PC-3 (cell line): ENCODE data around the gene ZNF311. TPM values are rescaled to one million over a fixed set of nuclear protein-coding genes. Genes with fewer than 3 reads are reported as not detected.

Source experiments
- ATAC-seq: fragments of 200-7000 bp; cut with Tn5 transposase; 2 replicates; pipeline ENCODE4 v1.9.1; 2020; ENCODE audit warnings: mild to moderate bottlenecking, moderate library complexity
- Bru-seq: library from RNA; stranded (reverse); fragments of 400-500 nt; gene quantifications from one replicate; lab custom pipeline; 2021; lab: Mats Ljungman, UMichigan
- BruChase-seq, 2 experiments: library from RNA; stranded (reverse); fragments of 400-500 nt; gene quantifications; one replicate each; lab custom pipeline; 2021; lab: Mats Ljungman, UMichigan
- BruUV-seq: library from RNA; stranded (reverse); fragments of 400-500 nt; replicated peaks from 2 replicates; lab custom pipeline; 2021; lab: Mats Ljungman, UMichigan
- CTCF ChIA-PET: fragments of 300-600 bp; sonication (Branson Sonifier 250); formaldehyde crosslinking; loops from one replicate; lab custom pipeline; 2022; ENCODE audit warnings: antibody characterized with exemption; lab: Charles Lee
- POLR2A ChIA-PET: fragments of 300-600 bp; sonication (Branson Sonifier 250); formaldehyde crosslinking; loops from one replicate; lab custom pipeline; 2022; ENCODE audit warnings: antibody characterized with exemption; ENCODE audit not compliant: unreplicated experiment; lab: Charles Lee
- DNase-seq: peaks from one replicate; pipeline ENCODE4 v3.0.0-alpha.2; 2015
- H2AFZ ChIP-seq: fragments of 300-600 bp; sonication (generic); 2 replicates; pipeline ENCODE4 v1.6.0; 2016; ENCODE audit warnings: antibody characterized with exemption, low read length
- H3F3A ChIP-seq: fragments of 300-600 bp; sonication (generic); one replicate; pipeline ENCODE4 v1.6.0; 2017; ENCODE audit warnings: antibody characterized with exemption, low read length, control low read depth, mild to moderate bottlenecking; ENCODE audit not compliant: unreplicated experiment
- H3K27ac ChIP-seq: fragments of 300-600 bp; sonication (generic); 2 replicates; pipeline ENCODE4 v1.5.1; 2016; ENCODE audit warnings: mild to moderate bottlenecking, low read length
- H3K27me3 ChIP-seq: fragments of 300-600 bp; sonication (generic); 2 replicates; pipeline ENCODE4 v1.6.1; 2016; ENCODE audit warnings: low read length, mixed read lengths
- H3K36me3 ChIP-seq: fragments of 300-600 bp; sonication (generic); 2 replicates; pipeline ENCODE4 v1.6.1; 2016; ENCODE audit warnings: low read depth, mixed run types, low read length, mixed read lengths
- H3K4me1 ChIP-seq: fragments of 300-600 bp; sonication (generic); 2 replicates; pipeline ENCODE4 v1.5.1; 2016; ENCODE audit warnings: low read length; ENCODE audit not compliant: insufficient read depth
- H3K4me2 ChIP-seq: fragments of 300-600 bp; sonication (generic); 2 replicates; pipeline ENCODE4 v1.6.0; 2016; ENCODE audit warnings: low read length
- H3K4me3 ChIP-seq: fragments of 300-600 bp; sonication (generic); 2 replicates; pipeline ENCODE4 v1.5.1; 2016; ENCODE audit warnings: mild to moderate bottlenecking, low read length, mixed read lengths
- H3K79me2 ChIP-seq: fragments of 300-600 bp; sonication (generic); 2 replicates; pipeline ENCODE4 v1.6.1; 2017; ENCODE audit warnings: low read length, mixed read lengths
- H3K9ac ChIP-seq: fragments of 300-600 bp; sonication (generic); 2 replicates; pipeline ENCODE4 v1.6.0; 2016; ENCODE audit warnings: mild to moderate bottlenecking, low read length
- H3K9me2 ChIP-seq: fragments of 300-600 bp; sonication (generic); replicated peaks from 2 replicates; pipeline ENCODE4 v1.6.1; 2016; ENCODE audit warnings: mixed run types, low read length, mixed read lengths
- H3K9me3 ChIP-seq: fragments of 300-600 bp; sonication (generic); 2 replicates; pipeline ENCODE4 v1.6.1; 2016; ENCODE audit warnings: low read length, mixed read lengths
- H4K20me1 ChIP-seq: fragments of 300-600 bp; sonication (generic); 2 replicates; pipeline ENCODE4 v1.6.1; 2016; ENCODE audit warnings: low read length, mixed read lengths
- CTCF ChIP-seq: fragments of 300-600 bp; sonication (generic); conservative IDR thresholded peaks from 2 replicates; pipeline ENCODE4 v1.5.1; 2017; ENCODE audit warnings: antibody characterized with exemption, low read depth, mild to moderate bottlenecking, low read length
- EZH2 ChIP-seq: fragments of 300-600 bp; sonication (generic); IDR thresholded peaks from one replicate; pipeline ENCODE4 v1.6.1; 2017; ENCODE audit warnings: antibody characterized with exemption, mild to moderate bottlenecking, low read length; ENCODE audit not compliant: unreplicated experiment
- EZH2phosphoT487 ChIP-seq: fragments of 300-600 bp; sonication (generic); IDR thresholded peaks from 2 replicates; pipeline ENCODE4 v1.6.1; 2018; ENCODE audit warnings: mild to moderate bottlenecking, antibody characterized with exemption, low read length, borderline replicate concordance
- intact Hi-C: fragments of 100-400 bp; cut with micrococcal nuclease; formaldehyde crosslinking; loops from 2 replicates; pipeline ENCODE4 v1.9.0; 2023
- long read RNA-seq: library from polyadenylated mRNA; unstranded; transcript quantifications from one replicate; pipeline ENCODE4 v2.0.0, GENCODE V29; 2021; ENCODE audit not compliant: unreplicated experiment
- total RNA-seq: library from RNA; depleted of rRNA; stranded (reverse); fragments of >200 nt; gene quantifications from 2 replicates; pipeline ENCODE4 v1.2.3, GENCODE V29; 2014; rRNA removed

ZNF311 gene
- total RNA-seq (0.04 and 0.40 TPM in 2 replicates), Bru-seq, nascent RNA (percentile 36 among the genes with signal in this experiment), BruChase-seq, experiment 1, labeled RNA remaining after a 6-hour chase (percentile 25 among the genes with signal in this experiment), BruChase-seq, experiment 2, labeled RNA remaining after a 2-hour chase (percentile 33 among the genes with signal in this experiment)
- long read RNA-seq, partial matches to known transcripts = 0 of 2 reads
- long read RNA-seq, other reads (novel, unspliced or antisense) = 2 of 2 reads

GRCh38 chr6:29005183-29005885, at the start of gene ZNF311:
Gene ZNF311 (minus strand): TSS chr6:29005315. CDS start chr6:29003954, 1,361 bp downstream.
- Histone ChIP-seq H3K4me3 (peak within 1 kb of the TSS; percentile 50), H3F3A (no peaks in the 10 kb centered on the region), H2AFZ (peak within 1 kb of the TSS; percentile 89), H3K9ac (no peak within 1 kb of the TSS), H3K9me3 (no peaks in the 10 kb centered on the region), H3K4me2 (peak within 1 kb of the TSS; percentile 76), H4K20me1 (no peaks in the 10 kb centered on the region), H3K79me2 (no peaks in the 10 kb centered on the region), H3K4me1 (peaks cover 9% of the 10 kb centered on the region; the same call in 1 of the 2 replicates), H3K27ac (no peak within 1 kb of the TSS), H3K9me2 (no peaks in the 10 kb centered on the region), H3K27me3 (no peaks in the 10 kb centered on the region), H3K36me3 (no peaks in the 10 kb centered on the region)
- POLR2A ChIA-PET = no interaction called here
- peak; percentile 42 for DNase-seq
- BruUV-seq = TSS peak; percentile 94
- peak; percentile 81 for ATAC-seq
- intact Hi-C loops = no loop called here
- CTCF ChIA-PET = no interaction called here
- TF ChIP-seq CTCF = no peak
- TF ChIP-seq EZH2phosphoT487 = no peak
- TF ChIP-seq EZH2 = no peak

GRCh38 chr6:29051680-29052079, 46.6 kb upstream of the ZNF311 start:
- no peaks in the 10 kb centered on the region for H3K79me2 ChIP-seq
- H3K27ac ChIP-seq = no peak overlapping the region
- BruUV-seq = no TSS peak
- TF ChIP-seq EZH2phosphoT487 = no peak
- no peak for TF ChIP-seq CTCF
- no peak for TF ChIP-seq EZH2
- no peak for DNase-seq
- H3K36me3 ChIP-seq = no peaks in the 10 kb centered on the region
- no peaks in the 10 kb centered on the region for H4K20me1 ChIP-seq
- no peak overlapping the region for H2AFZ ChIP-seq
- H3K4me3 ChIP-seq = no peak overlapping the region
- CTCF ChIA-PET = no interaction called here
- no peak overlapping the region for H3K9ac ChIP-seq
- intact Hi-C loops = no loop called here
- no peaks in the 10 kb centered on the region for H3K9me2 ChIP-seq
- POLR2A ChIA-PET = no interaction called here
- H3K4me2 ChIP-seq = no peak overlapping the region
- H3F3A ChIP-seq = no peaks in the 10 kb centered on the region
- H3K27me3 ChIP-seq = peaks cover 32% of the 10 kb centered on the region
- no peaks in the 10 kb centered on the region for H3K4me1 ChIP-seq
- ATAC-seq = no peak
- no peaks in the 10 kb centered on the region for H3K9me3 ChIP-seq

- ChIA-PET CTCF (no interaction called here), POLR2A (no interaction called here)
- Histone ChIP-seq H3K4me3 (no peak within 1 kb of the TSS), H3K9me2 (no peaks in the 10 kb centered on the region), H3K4me2 (no peak within 1 kb of the TSS), H3F3A (no peaks in the 10 kb centered on the region), H3K79me2 (no peaks in the 10 kb centered on the region), H3K27ac (no peak within 1 kb of the TSS), H3K9ac (no peak within 1 kb of the TSS), H3K27me3 (peaks cover 53% of the 10 kb centered on the region), H2AFZ (no peak within 1 kb of the TSS), H4K20me1 (no peaks in the 10 kb centered on the region), H3K4me1 (no peaks in the 10 kb centered on the region), H3K9me3 (no peaks in the 10 kb centered on the region), H3K36me3 (no peaks in the 10 kb centered on the region)
- ATAC-seq = no peak
- intact Hi-C loops = no loop called here
- BruUV-seq = no TSS peak
- no peak for DNase-seq
- TF ChIP-seq EZH2 = no peak
- TF ChIP-seq CTCF = no peak
- no peak for TF ChIP-seq EZH2phosphoT487
These were observed 40.0 kb upstream of the ZNF311 start, which contains the start of gene OR2W1 for GRCh38 chr6:29045075-29045474. Gene OR2W1 (minus strand): TSS chr6:29045175. CDS start chr6:29045175, 0 bp downstream.
